ENCODE measurements around the gene U2AF1L4.

U2AF1L4 gene

GRCh38 chr19:35703343-35703742 is 41.9 kb downstream of the U2AF1L4 start:
- DNase-seq = no peak

GRCh38 chr19:35702223-35703012 is 42.8 kb downstream of the U2AF1L4 start:
- peak; percentile 95 for DNase-seq

DNA sequence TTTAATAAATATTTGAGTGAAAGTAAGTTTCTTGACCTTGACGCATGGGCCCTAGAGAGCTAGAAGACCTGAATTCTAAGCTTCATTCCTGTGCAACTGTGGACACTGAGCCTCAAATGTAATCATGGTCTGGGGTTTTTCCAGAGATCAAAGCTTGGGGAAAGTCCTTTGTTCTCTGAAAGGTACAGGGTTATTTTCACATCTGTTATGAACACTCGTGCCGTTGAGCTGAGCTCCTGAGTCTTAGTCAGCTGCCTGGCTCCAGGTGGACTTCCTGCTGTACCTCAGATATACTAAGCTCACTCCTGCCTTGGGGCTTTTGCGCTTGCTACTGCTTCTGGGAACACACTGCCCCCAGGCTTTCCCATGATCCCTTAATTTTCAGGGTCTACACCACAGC is 48.4 kb downstream of the U2AF1L4 start:
- no peak for DNase-seq

DNA sequence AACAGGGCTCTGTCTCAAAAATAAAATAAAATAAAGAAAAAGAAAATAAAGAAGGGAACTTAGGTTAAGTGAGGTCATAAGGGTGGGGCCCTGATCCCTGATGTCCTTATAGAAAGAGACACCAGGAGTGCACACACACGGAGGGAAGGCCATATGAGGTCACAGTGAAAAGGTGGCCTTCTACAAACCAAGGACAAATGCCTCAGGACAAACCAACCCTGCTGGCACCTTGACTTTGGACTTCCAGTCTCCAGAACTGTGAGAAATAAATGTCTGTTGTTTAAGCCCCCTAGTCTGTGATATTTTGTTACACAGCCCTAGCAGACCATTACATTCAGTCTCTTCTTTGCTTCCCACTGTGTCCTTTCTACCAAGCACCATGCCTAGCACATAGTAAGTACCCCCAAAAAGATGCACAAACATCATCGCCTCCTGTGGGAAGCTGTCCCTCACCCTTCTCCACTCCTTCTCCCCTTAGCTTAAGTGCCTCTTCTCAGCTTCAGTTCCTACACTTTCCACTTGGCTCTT is 49.3 kb downstream of the U2AF1L4 start:
- no peak for DNase-seq

DNA sequence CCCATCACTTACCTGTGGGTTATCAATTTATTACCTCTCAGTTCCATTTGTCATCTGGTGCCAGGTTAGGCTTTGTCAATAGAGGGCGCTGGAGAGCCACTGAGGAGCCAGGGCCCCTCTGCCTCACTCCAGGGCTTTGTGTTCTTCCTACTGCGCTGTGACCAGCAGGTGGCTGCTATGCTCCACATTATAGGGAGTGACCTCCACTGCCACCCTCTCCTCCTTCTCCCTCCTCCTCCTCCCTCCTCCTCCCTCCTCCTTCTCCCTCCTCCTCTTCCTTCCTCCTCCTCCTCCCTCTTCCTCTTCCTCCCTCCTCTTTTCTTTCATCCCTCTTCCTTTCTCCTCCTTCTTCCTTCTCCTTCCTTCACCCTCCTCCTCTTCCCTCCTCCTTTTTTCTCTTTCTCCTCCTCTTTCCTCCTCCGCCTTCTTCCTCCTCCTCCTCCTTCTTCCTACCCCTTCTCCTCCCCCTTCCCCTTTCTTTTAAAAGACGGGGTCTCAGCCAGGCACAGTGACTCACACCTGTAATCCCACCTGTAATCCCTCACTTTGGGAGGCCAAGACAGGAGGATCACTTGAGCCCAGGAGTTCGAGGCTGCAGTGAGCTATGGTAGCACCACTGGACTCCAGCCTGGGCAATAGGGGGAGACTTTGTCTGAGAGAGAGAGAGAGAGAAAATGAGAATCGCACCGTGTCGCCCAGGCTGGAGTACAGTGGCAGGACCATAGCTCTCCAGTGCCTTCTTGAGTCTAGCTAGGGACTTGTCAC is 51.2 kb downstream of the U2AF1L4 start:
- peak; percentile 89 for DNase-seq

DNA sequence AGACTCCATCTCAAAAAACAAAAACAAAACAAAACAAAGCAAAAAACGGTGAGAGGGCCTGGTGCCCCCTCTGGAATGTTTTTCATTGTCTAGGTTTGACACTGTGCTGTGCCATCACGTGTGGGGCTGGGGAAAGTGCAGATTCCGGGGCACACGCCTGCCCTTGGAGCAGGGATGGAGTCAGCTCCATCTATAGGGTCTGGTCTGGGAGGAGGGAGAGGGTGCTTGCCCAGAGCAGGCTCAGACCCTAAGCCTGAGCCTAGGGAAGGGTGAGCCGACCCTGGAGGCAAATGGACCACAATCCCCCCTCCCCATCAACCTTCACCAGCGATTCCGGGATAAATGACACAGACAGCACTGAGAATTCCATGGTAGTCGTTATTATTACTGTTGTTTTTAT is 51.8 kb downstream of the U2AF1L4 start:
- no peak for DNase-seq

Measured in CD4-positive, alpha-beta T cell treated with Interleukin-15 for 1 hour (primary cell).